ENCODE results near the gene SEC16A. TPM values are rescaled to one million over a fixed set of nuclear protein-coding genes. Genes with fewer than 3 reads are reported as not detected.

Gene SEC16A
- total RNA-seq, 1 donor from 2014 or later, result 78.8 TPM

DNA sequence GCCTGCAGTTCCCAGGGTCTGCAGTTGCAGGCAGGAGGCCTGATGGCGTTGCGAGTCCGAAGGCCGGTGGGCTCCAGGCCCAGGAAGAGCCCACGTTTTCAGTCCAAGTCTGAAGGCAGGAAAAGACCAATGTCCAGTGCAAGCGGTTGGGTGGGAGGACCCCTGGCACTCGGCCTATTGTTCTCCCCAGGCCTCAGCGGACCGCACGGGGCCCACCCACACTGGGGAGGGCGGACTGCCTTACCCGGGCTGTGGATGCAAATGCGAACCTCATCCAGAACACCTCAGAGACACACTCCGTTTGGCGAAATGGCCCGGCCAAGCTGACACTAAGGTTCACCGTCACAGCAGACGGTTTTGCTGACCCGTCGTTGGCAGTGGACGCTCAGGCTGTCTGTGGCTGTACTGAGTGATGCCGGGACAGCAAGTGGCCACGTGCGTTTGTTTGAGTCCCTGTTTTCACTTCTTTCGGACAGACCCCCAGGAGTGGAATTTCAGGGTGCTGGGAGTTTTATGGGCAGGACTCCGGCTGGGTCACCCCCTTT is 10.2 kb upstream of the SEC16A start:
- Mint-ChIP-seq H3K9me3 (no peaks in the 10 kb centered on the region), H3K27ac (no peak overlapping the region), H3K4me1 (no peaks in the 10 kb centered on the region), H3K27me3 (no peaks in the 10 kb centered on the region), H3K36me3 (ENCODE audit: low read depth) (peaks cover 17% of the 10 kb centered on the region), H3K4me3 (no peak overlapping the region)
- intact Hi-C loops (cut with micrococcal nuclease), result no loop called here
- DNase-seq (no peak), ATAC-seq (ENCODE audit: low read depth) (no peak)
- POLR2A ChIA-PET, result no interaction called here
- no peak for TF ChIP-seq CTCF (IDR thresholded peaks at IDR 0.05)
- CTCF ChIA-PET, result no interaction called here

DNA sequence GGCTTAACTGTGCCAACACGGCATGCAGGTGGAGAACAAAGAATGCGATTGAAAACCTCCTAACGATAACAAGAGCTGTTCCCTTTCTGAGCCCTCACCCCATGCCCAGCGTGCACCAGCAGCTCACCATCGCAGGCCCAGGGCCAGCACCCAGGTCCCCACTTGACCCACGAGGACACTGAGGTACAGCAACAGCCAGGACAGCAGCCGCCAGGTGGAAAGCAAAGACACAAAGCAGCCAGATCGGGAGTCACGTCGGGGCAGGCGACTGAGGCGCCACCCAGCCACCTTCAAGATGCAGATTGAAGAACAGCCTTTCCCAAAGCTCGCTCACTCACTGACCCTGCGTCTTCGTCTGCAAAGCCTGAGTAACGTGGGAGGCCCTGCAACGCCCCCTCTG is 6.9 kb upstream of the SEC16A start:
- no peak overlapping the region for H3K27ac Mint-ChIP-seq
- intact Hi-C loops (cut with micrococcal nuclease), result no loop called here
- CTCF ChIA-PET, result interaction anchor here (1.1 to 6.4 kb wide), 5 partner anchors 25 to 142 kb away, joined by 3 to 44 read pairs (median 18); no protein-coding TSS in a partner anchor
- no peak overlapping the region for H3K4me3 Mint-ChIP-seq
- H3K9me3 Mint-ChIP-seq, result no peaks in the 10 kb centered on the region
- H3K36me3 Mint-ChIP-seq (ENCODE audit: low read depth), result no peaks in the 10 kb centered on the region
- POLR2A ChIA-PET, result interaction anchor here (0.6 to 0.7 kb wide), 2 partner anchors 9 to 193 kb away, joined by 8 to 11 read pairs; no protein-coding TSS in a partner anchor
- no peaks in the 10 kb centered on the region for H3K27me3 Mint-ChIP-seq
- DNase-seq (no peak), ATAC-seq (ENCODE audit: low read depth) (no peak)
- peaks cover 6% of the 10 kb centered on the region for H3K4me1 Mint-ChIP-seq
- no peak for TF ChIP-seq CTCF (IDR thresholded peaks at IDR 0.05)

DNA sequence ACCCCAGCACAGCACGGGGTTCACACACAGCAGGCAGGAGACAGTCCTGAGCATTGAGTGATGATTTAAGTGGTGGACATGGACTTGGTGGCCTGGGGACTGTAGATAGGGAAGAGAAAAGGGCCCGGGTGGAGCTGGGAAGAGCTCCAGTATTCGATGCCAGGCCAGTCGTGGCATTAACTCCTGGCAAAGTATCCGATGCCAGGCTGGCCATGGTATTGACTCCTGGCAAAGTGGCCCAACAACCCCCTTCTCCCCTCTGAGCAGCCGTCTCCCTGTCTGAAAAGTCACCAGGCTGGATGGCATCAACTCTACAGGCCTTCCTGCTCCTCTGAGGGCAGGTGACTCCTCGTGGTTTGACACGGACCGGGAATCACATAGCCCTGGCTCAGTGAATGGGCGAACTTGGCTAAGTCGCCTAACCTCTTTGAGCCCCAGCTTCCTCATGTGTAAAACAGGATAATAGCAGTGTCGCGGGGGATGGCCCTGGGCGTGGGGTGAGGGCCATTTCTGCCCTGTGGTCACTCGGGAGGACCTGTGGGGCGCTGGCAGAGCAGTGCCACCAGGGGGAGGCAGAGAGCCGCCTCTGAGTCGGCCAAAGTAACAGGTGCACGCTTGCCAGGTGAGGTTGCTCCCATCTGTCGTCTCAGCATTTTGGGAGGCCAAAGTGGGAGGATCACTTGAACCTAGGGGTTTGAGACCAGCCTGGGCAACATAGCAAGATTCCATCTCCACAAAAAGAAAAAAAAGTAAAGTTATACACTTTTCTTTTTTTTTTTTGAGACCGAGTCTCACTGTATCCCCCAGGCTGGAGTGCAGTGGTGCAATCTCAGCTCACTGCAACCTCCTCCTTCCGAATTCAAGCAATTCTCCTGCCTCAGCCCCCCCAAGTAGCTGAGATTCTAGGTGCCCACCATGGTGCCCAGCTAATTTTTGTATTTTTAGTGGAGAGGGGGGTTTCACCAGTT is 5.7 kb upstream of the SEC16A start:
- DNase-seq (peak; percentile 74), ATAC-seq (ENCODE audit: low read depth) (peak; percentile 40)
- peak; percentile 70 for TF ChIP-seq CTCF (IDR thresholded peaks at IDR 0.05)
- no peak overlapping the region for H3K4me3 Mint-ChIP-seq
- CTCF ChIA-PET, result interaction anchor here (0.8 to 6.4 kb wide), 10 partner anchors 15 to 183 kb away, joined by 3 to 44 read pairs (median 4); no protein-coding TSS in a partner anchor
- intact Hi-C loops (cut with micrococcal nuclease), result loop anchor here (1.0 kb wide), 1 partner anchor 143 kb away; no protein-coding TSS in a partner anchor
- H3K4me1 Mint-ChIP-seq, result peaks cover 8% of the 10 kb centered on the region
- no peaks in the 10 kb centered on the region for H3K27me3 Mint-ChIP-seq
- no peak overlapping the region for H3K27ac Mint-ChIP-seq
- POLR2A ChIA-PET, result interaction anchor here (0.7 kb wide), 2 partner anchors 136 to 138 kb away, joined by 3 to 4 read pairs; no protein-coding TSS in a partner anchor
- H3K36me3 Mint-ChIP-seq (ENCODE audit: low read depth), result no peaks in the 10 kb centered on the region
- no peaks in the 10 kb centered on the region for H3K9me3 Mint-ChIP-seq

DNA sequence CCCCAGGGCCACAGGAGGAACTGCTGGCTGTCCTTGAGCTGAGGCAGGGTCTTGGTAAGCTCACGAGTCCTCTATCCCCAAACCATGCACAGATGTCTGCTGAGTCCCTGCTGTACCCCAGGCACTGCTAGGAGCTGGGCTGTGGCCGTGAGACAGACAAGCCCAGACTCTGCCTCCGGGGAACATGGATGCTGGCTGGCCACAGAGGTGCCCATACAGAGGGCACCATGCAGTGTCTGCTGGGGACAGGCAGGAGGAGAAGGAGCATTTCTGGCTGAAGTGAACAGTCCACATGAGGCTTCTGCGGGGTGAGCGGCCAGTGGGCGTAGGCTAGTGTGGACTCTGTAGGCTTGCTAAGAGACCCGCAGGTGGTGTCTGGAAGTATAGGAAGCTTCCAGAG is 4.8 kb upstream of the SEC16A start:
- ChIA-PET POLR2A (no interaction called here), CTCF (interaction anchor here (0.7 to 6.4 kb wide), 7 partner anchors 9 to 184 kb away, joined by 3 to 44 read pairs (median 4); no protein-coding TSS in a partner anchor)
- intact Hi-C loops (cut with micrococcal nuclease), result loop anchor here (1.0 kb wide), 1 partner anchor 144 kb away; no protein-coding TSS in a partner anchor
- H3K9me3 Mint-ChIP-seq, result no peaks in the 10 kb centered on the region
- TF ChIP-seq CTCF (IDR thresholded peaks at IDR 0.05), result no peak
- peaks cover 10% of the 10 kb centered on the region for H3K4me1 Mint-ChIP-seq
- no peak overlapping the region for H3K4me3 Mint-ChIP-seq
- no peaks in the 10 kb centered on the region for H3K27me3 Mint-ChIP-seq
- no peak for ATAC-seq (ENCODE audit: low read depth)
- no peak overlapping the region for H3K27ac Mint-ChIP-seq
- DNase-seq, result no peak
- H3K36me3 Mint-ChIP-seq (ENCODE audit: low read depth), result peaks cover 2% of the 10 kb centered on the region

Measured in activated B cell treated with CpG ODN at 0.5 μM for 24 hours (primary cell).